Tibial nerve (tissue), 4 donors: ENCODE data around the gene ZBTB47. TPM values are rescaled to one million over a fixed set of nuclear protein-coding genes. Genes with fewer than 3 reads are reported as not detected.

Experiments
- DNase-seq, 2 donors: peaks; one replicate each; pipeline ENCODE4 v3.0.0-alpha.2; 2019; ENCODE audit warnings: low spot score in 2 of 2
- H3K27ac ChIP-seq, 4 donors: fragments of 200-600 bp; sonication (generic) in 3 of 4; one replicate each; pipeline ENCODE4 v1.5.1; 2017 to 2019; ENCODE audit warnings: mild to moderate bottlenecking in 1 of 4
- H3K27me3 ChIP-seq, 2 donors: fragments of 200-600 bp; sonication (generic) in 1 of 2; one replicate each; pipeline versions ENCODE4 v1.5.1 to v1.6.0; 2017 to 2019
- H3K36me3 ChIP-seq, 3 donors: fragments of 200-600 bp; sonication (generic); one replicate each; pipeline ENCODE4 v1.5.1; 2018 to 2019
- H3K4me1 ChIP-seq, 4 donors: fragments of 200-600 bp; sonication (generic) in 3 of 4; one replicate each; pipeline ENCODE4 v1.5.1; 2017 to 2019
- H3K4me3 ChIP-seq, 4 donors: fragments of 200-600 bp; sonication (generic) in 3 of 4; one replicate each; pipeline ENCODE4 v1.5.1; 2017 to 2019; ENCODE audit warnings: mild to moderate bottlenecking in 1 of 4, moderate library complexity in 1 of 4
- H3K9me3 ChIP-seq, 4 donors: fragments of 200-600 bp; sonication (generic) in 3 of 4; one replicate each; pipeline ENCODE4 v1.5.1; 2017 to 2019
- CTCF ChIP-seq, 5 experiments: fragments of 200-600 bp in 3 of 5; fragments of 450-650 bp in 2 of 5; sonication (generic) in 3 of 5; IDR thresholded peaks; one replicate each; pipeline ENCODE4 v1.5.1; 2016 to 2019; ENCODE audit warnings: antibody characterized with exemption in 5 of 5, mild to moderate bottlenecking in 3 of 5, moderate library complexity in 2 of 5
- EP300 ChIP-seq, 2 donors: sonication (generic); formaldehyde crosslinking; IDR thresholded peaks; one replicate each; pipeline ENCODE4 v1.6.1; 2017; ENCODE audit warnings: antibody characterized with exemption in 2 of 2, mild to moderate bottlenecking in 1 of 2
- POLR2A ChIP-seq, 2 donors: fragments of 450-650 bp; IDR thresholded peaks; one replicate each; pipeline ENCODE4 v1.6.1; 2017; ENCODE audit warnings: antibody characterized with exemption in 2 of 2, mild to moderate bottlenecking in 2 of 2, moderate library complexity in 2 of 2
- WGBS, 2 donors: methylation state at CpG; one replicate each; pipeline ENCODE4 v1.1.5; 2018; 5-methylcytosine and 5-hydroxymethylcytosine counted together
- total RNA-seq, 4 donors: library from RNA; depleted of rRNA; stranded (reverse); fragments of >200 nt; gene quantifications; one replicate each; pipeline ENCODE4 v1.1.0, GENCODE V29; 2016

The ZBTB47 gene
- total RNA-seq, 4 donors from 2014 or later: 44.6 to 81.3 (median 60.3) TPM

GRCh38 chr3:42651248-42652091 lies 2.0 kb upstream of the ZBTB47 start:
- H3K9me3 ChIP-seq: no peaks in the 10 kb centered on the region
- H3K36me3 ChIP-seq: peaks cover 0 to 25% (median 0%) of the 10 kb centered on the region in 3 donors
- TF ChIP-seq EP300 (IDR thresholded peaks at IDR 0.05): peak in 1 of 2 donors; percentile 46
- no peak for TF ChIP-seq CTCF (IDR thresholded peaks at IDR 0.05)
- no peak for TF ChIP-seq POLR2A (IDR thresholded peaks at IDR 0.05)
- DNase-seq: no peak
- H3K27me3 ChIP-seq: no peaks in the 10 kb centered on the region
- H3K4me1 ChIP-seq: peaks cover 0 to 81% (median 30%) of the 10 kb centered on the region in 4 donors
- H3K27ac ChIP-seq: peak overlapping the region; percentile 85 to 98 (median 96)
- peak overlapping the region in 1 of 4 donors; percentile 72 for H3K4me3 ChIP-seq
- WGBS, 2 donors: 42 to 57% methylated on average over 8 to 9 of the region's 9 CpGs

GRCh38 chr3:42652251-42652610 lies 1.3 kb upstream of the ZBTB47 start:
- WGBS, 2 donors: 36 to 67% methylated on average over 1 of the region's 1 CpG
- peaks cover 0 to 87% (median 30%) of the 10 kb centered on the region in 4 donors for H3K4me1 ChIP-seq

GRCh38 chr3:42652611-42653302 lies 740 bp upstream of the ZBTB47 start:
- Histone ChIP-seq H3K4me3 (peak overlapping the region; percentile 72 to 88 (median 80)), H3K27ac (peak overlapping the region; percentile 85 to 98 (median 96)), H3K4me1 (peaks cover 0 to 86% (median 30%) of the 10 kb centered on the region in 4 donors), H3K36me3 (peaks cover 0 to 15% (median 0%) of the 10 kb centered on the region in 3 donors), H3K27me3 (no peaks in the 10 kb centered on the region), H3K9me3 (no peaks in the 10 kb centered on the region)
- peak; percentile 37 to 57 for DNase-seq
- 18% methylated on average over 6 to 7 of the region's 7 CpGs for WGBS, 2 donors
- TF ChIP-seq CTCF (IDR thresholded peaks at IDR 0.05) (no peak), POLR2A (IDR thresholded peaks at IDR 0.05) (peak; percentile 70 to 73), EP300 (IDR thresholded peaks at IDR 0.05) (peak in 1 of 2 donors; percentile 68)

More at GRCh38 chr3:42652251-42652610, 1.3 kb upstream of the ZBTB47 start:
- Histone ChIP-seq H3K27me3 (no peaks in the 10 kb centered on the region), H3K9me3 (no peaks in the 10 kb centered on the region), H3K4me3 (peak overlapping the region; percentile 72 to 88 (median 80)), H3K36me3 (peaks cover 0 to 18% (median 0%) of the 10 kb centered on the region in 3 donors), H3K27ac (peak overlapping the region; percentile 85 to 98 (median 96))
- DNase-seq: no peak
- TF ChIP-seq CTCF (IDR thresholded peaks at IDR 0.05): no peak
- TF ChIP-seq EP300 (IDR thresholded peaks at IDR 0.05): no peak
- TF ChIP-seq POLR2A (IDR thresholded peaks at IDR 0.05): no peak

- TF ChIP-seq CTCF (IDR thresholded peaks at IDR 0.05) (no peak), EP300 (IDR thresholded peaks at IDR 0.05) (no peak), POLR2A (IDR thresholded peaks at IDR 0.05) (no peak)
- peak overlapping the region; percentile 72 to 88 (median 80) for H3K4me3 ChIP-seq
- peaks cover 0 to 15% (median 0%) of the 10 kb centered on the region in 3 donors for H3K36me3 ChIP-seq
- H3K27me3 ChIP-seq: no peaks in the 10 kb centered on the region
- H3K27ac ChIP-seq: peak overlapping the region; percentile 85 to 98 (median 96)
- no peak for DNase-seq
- WGBS, 2 donors: 26 to 35% methylated on average over 3 of the region's 3 CpGs
- H3K4me1 ChIP-seq: peaks cover 0 to 85% (median 30%) of the 10 kb centered on the region in 4 donors
- no peaks in the 10 kb centered on the region for H3K9me3 ChIP-seq
Observed at GRCh38 chr3:42653303-42653559, 266 bp upstream of the ZBTB47 start.
